Heart left ventricle (tissue), 13 donors: ENCODE measurements around the gene TOM1.

ENCODE experiments used
- POLR2A ChIP-seq, 2 donors: fragments of 450-650 bp; IDR thresholded peaks; one replicate each; pipeline ENCODE4 v1.6.1; 2017; ENCODE audit warnings: antibody characterized with exemption in 2 of 2, mild to moderate bottlenecking in 2 of 2, moderate library complexity in 2 of 2
- TF ChIP-seq, protein P1 (sequence below), 12 donors: fragments of 200-600 bp; sonication (generic) in 4 of 12; IDR thresholded peaks; one replicate each; pipeline versions ENCODE4 v1.5.0 to v1.8.0; 2018 to 2022; ENCODE audit warnings: antibody characterized with exemption in 12 of 12, mild to moderate bottlenecking in 5 of 12
- donor health status: ischemic (EF 13 %, LVEDD 7.1; RV severe dilation, severe dysfunction).
- donor health status: DM: no; HTN: yes; CAD: no.
- donor health status: DM: no; HTN: no; CAD: no.
- donor health status: ischemic (EF 25% LVEDD 6.9; RV normal size, moderate dysfunction).
- donor health status: ischemic (EF 25% LVEDD 5.7; RV mildly dilated, moderate dysfunction).
- donor health status: ischemic (EF 35%, LVEDD 5.7; RV mildly dilated, moderate dysfunction).
- donor health status: nonischemic (EF 11% LVEDD 7.7; RV severe dilation, severe dysfunction).
- donor health status: DM: yes; HTN: yes; CAD: no.
- donor health status: PGD.
- donor health status: ischemic (EF 29% LVEDD 5.4; RV normal size, mild dysfunction).
- donor health status: nonischemic (EF 23%, LVEDD 6.1; RV moderate dilation, normal function).

DNA sequence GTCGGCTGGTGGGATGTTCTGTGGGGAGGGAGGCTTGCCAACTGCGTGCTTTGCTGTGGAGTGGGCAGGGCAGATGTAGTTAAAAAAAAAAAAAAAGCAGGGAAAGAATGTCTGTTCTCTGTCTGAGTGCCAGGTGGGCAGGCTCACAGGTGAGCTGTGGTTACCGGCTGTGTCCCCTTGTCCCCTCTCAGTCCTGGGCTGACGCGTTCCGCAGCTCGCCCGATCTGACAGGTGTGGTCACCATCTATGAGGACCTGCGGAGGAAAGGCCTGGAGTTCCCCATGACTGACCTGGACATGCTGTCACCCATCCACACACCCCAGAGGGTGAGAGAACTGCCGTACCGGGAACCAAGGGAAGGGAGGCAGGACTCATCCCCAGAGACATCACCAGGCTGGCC lies 23.6 kb downstream of the TOM1 start:
- TF ChIP-seq POLR2A (IDR thresholded peaks at IDR 0.05), result no peak
- TF ChIP-seq, protein P1, sequence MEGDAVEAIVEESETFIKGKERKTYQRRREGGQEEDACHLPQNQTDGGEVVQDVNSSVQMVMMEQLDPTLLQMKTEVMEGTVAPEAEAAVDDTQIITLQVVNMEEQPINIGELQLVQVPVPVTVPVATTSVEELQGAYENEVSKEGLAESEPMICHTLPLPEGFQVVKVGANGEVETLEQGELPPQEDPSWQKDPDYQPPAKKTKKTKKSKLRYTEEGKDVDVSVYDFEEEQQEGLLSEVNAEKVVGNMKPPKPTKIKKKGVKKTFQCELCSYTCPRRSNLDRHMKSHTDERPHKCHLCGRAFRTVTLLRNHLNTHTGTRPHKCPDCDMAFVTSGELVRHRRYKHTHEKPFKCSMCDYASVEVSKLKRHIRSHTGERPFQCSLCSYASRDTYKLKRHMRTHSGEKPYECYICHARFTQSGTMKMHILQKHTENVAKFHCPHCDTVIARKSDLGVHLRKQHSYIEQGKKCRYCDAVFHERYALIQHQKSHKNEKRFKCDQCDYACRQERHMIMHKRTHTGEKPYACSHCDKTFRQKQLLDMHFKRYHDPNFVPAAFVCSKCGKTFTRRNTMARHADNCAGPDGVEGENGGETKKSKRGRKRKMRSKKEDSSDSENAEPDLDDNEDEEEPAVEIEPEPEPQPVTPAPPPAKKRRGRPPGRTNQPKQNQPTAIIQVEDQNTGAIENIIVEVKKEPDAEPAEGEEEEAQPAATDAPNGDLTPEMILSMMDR (IDR thresholded peaks at IDR 0.05), result no peak
